Common myeloid progenitor, CD34-positive (primary cell): ENCODE data around the gene MYORG.

Experiments
- CTCF ChIA-PET: fragments of 350-600 bp; sonication (Branson Sonifier 250); formaldehyde crosslinking; loops from one replicate; lab custom pipeline; 2021; ENCODE audit warnings: antibody characterized with exemption; lab: Charles Lee
- POLR2A ChIA-PET: fragments of 350-600 bp; sonication (Branson Sonifier 250); formaldehyde crosslinking; loops from one replicate; lab custom pipeline; 2021; ENCODE audit warnings: antibody characterized with exemption; lab: Charles Lee
- DNase-seq, 3 donors: peaks; one replicate each; pipeline versions ENCODE4 v3.0.0 to v3.0.0-alpha.2; 2013
- H3K27ac ChIP-seq, 2 experiments: 1 replicate in 1 of 2; 2 replicates in 1 of 2; pipeline ENCODE4 v1.7.0; 2013; ENCODE audit warnings: inconsistent platforms in 2 of 2, low read length in 2 of 2, mild to moderate bottlenecking in 2 of 2, low read depth in 1 of 2, moderate library complexity in 1 of 2; ENCODE audit not compliant: severe bottlenecking in 2 of 2, insufficient read depth in 1 of 2, poor library complexity in 1 of 2
- H3K27me3 ChIP-seq, 5 experiments: replicated peaks in 2 of 5; 1 replicate in 3 of 5; 2 replicates in 2 of 5; pipeline versions ENCODE4 v1.6.1 to v1.7.0; 2013; ENCODE audit warnings: low read length in 4 of 5, mild to moderate bottlenecking in 2 of 5, moderate library complexity in 2 of 5, inconsistent platforms in 1 of 5; ENCODE audit not compliant: insufficient read depth in 5 of 5, control insufficient read depth in 4 of 5
- H3K36me3 ChIP-seq, 4 experiments: 1 replicate in 2 of 4; 2 replicates in 2 of 4; pipeline versions ENCODE4 v1.6.1 to v1.7.0; 2013; ENCODE audit warnings: low read length in 3 of 4, control low read depth in 1 of 4, mild to moderate bottlenecking in 1 of 4; ENCODE audit not compliant: control insufficient read depth in 4 of 4, insufficient read depth in 4 of 4
- H3K4me1 ChIP-seq, 4 experiments: 1 replicate in 3 of 4; 2 replicates in 1 of 4; pipeline versions ENCODE4 v1.6.1 to v1.7.1; 2013; ENCODE audit warnings: low read length in 3 of 4, mild to moderate bottlenecking in 3 of 4, control low read depth in 1 of 4, inconsistent platforms in 1 of 4, moderate library complexity in 1 of 4; ENCODE audit not compliant: control insufficient read depth in 4 of 4, insufficient read depth in 4 of 4; ENCODE audit errors: control extremely low read depth in 1 of 4
- H3K4me3 ChIP-seq, 7 experiments: 1 replicate in 4 of 7; 2 replicates in 3 of 7; pipeline versions ENCODE4 v1.5.1 to v1.7.0; 2013; ENCODE audit warnings: mild to moderate bottlenecking in 7 of 7, low read length in 6 of 7, moderate library complexity in 6 of 7, inconsistent platforms in 2 of 7, low read depth in 2 of 7, control low read depth in 1 of 7; ENCODE audit not compliant: insufficient read depth in 4 of 7, control insufficient read depth in 1 of 7; ENCODE audit errors: extremely low read depth in 1 of 7
- H3K9me3 ChIP-seq, 5 experiments: 1 replicate in 4 of 5; 2 replicates in 1 of 5; pipeline versions ENCODE4 v1.6.1 to v1.7.1; 2013; ENCODE audit warnings: low read length in 4 of 5, mild to moderate bottlenecking in 2 of 5, inconsistent platforms in 1 of 5, low read depth in 1 of 5, moderate library complexity in 1 of 5; ENCODE audit not compliant: control insufficient read depth in 4 of 5, insufficient read depth in 2 of 5; ENCODE audit errors: control extremely low read depth in 1 of 5
- WGBS: methylation state at CpG from one replicate; pipeline ENCODE4 v1.1.5; 2013; ENCODE audit not compliant: insufficient coverage; 5-methylcytosine and 5-hydroxymethylcytosine counted together

MYORG gene

GRCh38 chr9:34337403-34337802 lies 39.3 kb downstream of the MYORG start:
- Histone ChIP-seq H3K36me3 (peaks cover 11 to 32% (median 21%) of the 10 kb centered on the region in 4 experiments), H3K27me3 (no peaks in the 10 kb centered on the region), H3K4me3 (no peak overlapping the region), H3K4me1 (no peaks in the 10 kb centered on the region), H3K27ac (no peak overlapping the region), H3K9me3 (no peaks in the 10 kb centered on the region)
- DNase-seq: peak in 2 of 3 donors; percentile 20 to 33
- 100% methylated on average over 1 of the region's 2 CpGs for WGBS
- CTCF ChIA-PET: interaction anchor here (0.7 to 8.9 kb wide), 3 partner anchors 41 to 416 kb away, joined by 3 to 44 read pairs (median 4); partner anchors contain the start of gene MYORG
- POLR2A ChIA-PET: interaction anchor here (0.5 to 0.7 kb wide), 2 partner anchors 149 to 249 kb away, joined by 3 read pairs; no protein-coding TSS in a partner anchor

GRCh38 chr9:34335376-34335775 lies 41.3 kb downstream of the MYORG start:
- no peak overlapping the region for H3K4me3 ChIP-seq
- no peaks in the 10 kb centered on the region for H3K9me3 ChIP-seq
- peaks cover 9 to 16% (median 12%) of the 10 kb centered on the region in 4 experiments for H3K36me3 ChIP-seq
- WGBS: 78% methylated on average over 3 of the region's 4 CpGs
- CTCF ChIA-PET: interaction anchor here (1.2 to 7.2 kb wide), 5 partner anchors 8 to 166 kb away, joined by 3 to 216 read pairs (median 6); partner anchors contain the start of gene MYORG
- POLR2A ChIA-PET: no interaction called here
- H3K27ac ChIP-seq: no peak overlapping the region
- peaks cover 0 to 9% (median 3%) of the 10 kb centered on the region in 4 experiments for H3K4me1 ChIP-seq
- no peak for DNase-seq
- no peaks in the 10 kb centered on the region for H3K27me3 ChIP-seq

GRCh38 chr9:34334916-34335315 lies 41.8 kb downstream of the MYORG start:
- Histone ChIP-seq H3K36me3 (peaks cover 8 to 13% (median 11%) of the 10 kb centered on the region in 4 experiments), H3K9me3 (no peaks in the 10 kb centered on the region), H3K4me3 (no peak overlapping the region), H3K27ac (no peak overlapping the region), H3K27me3 (no peaks in the 10 kb centered on the region), H3K4me1 (peaks cover 0 to 14% (median 6%) of the 10 kb centered on the region in 4 experiments)
- CTCF ChIA-PET: interaction anchor here (1.2 to 7.2 kb wide), 12 partner anchors 7 to 269 kb away, joined by 3 to 216 read pairs (median 4); partner anchors contain the start of gene MYORG
- no peak for DNase-seq
- 63% methylated on average over 2 of the region's 2 CpGs for WGBS
- POLR2A ChIA-PET: no interaction called here

- Histone ChIP-seq H3K4me1 (peaks cover 0 to 15% (median 9%) of the 10 kb centered on the region in 4 experiments), H3K36me3 (peaks cover 8 to 10% (median 9%) of the 10 kb centered on the region in 4 experiments), H3K27ac (no peak overlapping the region), H3K4me3 (no peak overlapping the region), H3K9me3 (no peaks in the 10 kb centered on the region), H3K27me3 (no peaks in the 10 kb centered on the region)
- POLR2A ChIA-PET: no interaction called here
- CTCF ChIA-PET: interaction anchor here (1.2 to 7.2 kb wide), 13 partner anchors 9 to 270 kb away, joined by 4 to 216 read pairs (median 5); partner anchors contain the start of gene MYORG
- WGBS: 100% methylated on average over 1 of the region's 1 CpG
- DNase-seq: no peak
These were observed 42.3 kb downstream of the MYORG start for GRCh38 chr9:34334337-34334824.

- POLR2A ChIA-PET: no interaction called here
- peaks cover 3 to 5% (median 4%) of the 10 kb centered on the region in 4 experiments for H3K36me3 ChIP-seq
- WGBS: 62% methylated on average over 3 of the region's 3 CpGs
- no peak overlapping the region for H3K4me3 ChIP-seq
- H3K27ac ChIP-seq: no peak overlapping the region
- H3K4me1 ChIP-seq: peaks cover 0 to 15% (median 9%) of the 10 kb centered on the region in 4 experiments
- no peak for DNase-seq
- no peaks in the 10 kb centered on the region for H3K27me3 ChIP-seq
- no peaks in the 10 kb centered on the region for H3K9me3 ChIP-seq
- CTCF ChIA-PET: interaction anchor here (1.2 to 7.2 kb wide), 17 partner anchors 8 to 270 kb away, joined by 4 to 216 read pairs (median 5); partner anchors contain the start of gene MYORG
These were observed 42.9 kb downstream of the MYORG start for GRCh38 chr9:34333836-34334235.

- Histone ChIP-seq H3K9me3 (no peaks in the 10 kb centered on the region), H3K36me3 (no peaks in the 10 kb centered on the region), H3K4me3 (no peak overlapping the region), H3K27ac (no peak overlapping the region), H3K4me1 (peaks cover 5 to 29% (median 18%) of the 10 kb centered on the region in 4 experiments), H3K27me3 (no peaks in the 10 kb centered on the region)
- CTCF ChIA-PET: interaction anchor here (0.7 to 7.2 kb wide), 24 partner anchors 9 to 305 kb away, joined by 3 to 216 read pairs (median 4); partner anchors contain the start of genes MYORG and SIGMAR1
- WGBS: 60% methylated on average over 6 of the region's 7 CpGs
- peak; percentile 60 to 74 (median 66) for DNase-seq
- POLR2A ChIA-PET: interaction anchor here (1.1 kb wide), 1 partner anchor 45 kb away, joined by 3 read pairs; the partner anchor contains the start of gene MYORG
These were observed 44.4 kb downstream of the MYORG start for GRCh38 chr9:34332076-34332964.
